ENCODE data around the gene SLC6A2.
A peak's percentile ranks its signal among the peaks of the same experiment; 100 is the strongest.

SLC6A2 gene

GRCh38 chr16:55663765-55664677 lies 8.2 kb downstream of the SLC6A2 start:
- DNase-seq (ENCODE audit: extremely low read depth, low read depth) = no peak
- no peak overlapping the region for H3K4me3 ChIP-seq (replicated peaks; ENCODE audit: low read depth, low read length)
- TF ChIP-seq, protein P1, sequence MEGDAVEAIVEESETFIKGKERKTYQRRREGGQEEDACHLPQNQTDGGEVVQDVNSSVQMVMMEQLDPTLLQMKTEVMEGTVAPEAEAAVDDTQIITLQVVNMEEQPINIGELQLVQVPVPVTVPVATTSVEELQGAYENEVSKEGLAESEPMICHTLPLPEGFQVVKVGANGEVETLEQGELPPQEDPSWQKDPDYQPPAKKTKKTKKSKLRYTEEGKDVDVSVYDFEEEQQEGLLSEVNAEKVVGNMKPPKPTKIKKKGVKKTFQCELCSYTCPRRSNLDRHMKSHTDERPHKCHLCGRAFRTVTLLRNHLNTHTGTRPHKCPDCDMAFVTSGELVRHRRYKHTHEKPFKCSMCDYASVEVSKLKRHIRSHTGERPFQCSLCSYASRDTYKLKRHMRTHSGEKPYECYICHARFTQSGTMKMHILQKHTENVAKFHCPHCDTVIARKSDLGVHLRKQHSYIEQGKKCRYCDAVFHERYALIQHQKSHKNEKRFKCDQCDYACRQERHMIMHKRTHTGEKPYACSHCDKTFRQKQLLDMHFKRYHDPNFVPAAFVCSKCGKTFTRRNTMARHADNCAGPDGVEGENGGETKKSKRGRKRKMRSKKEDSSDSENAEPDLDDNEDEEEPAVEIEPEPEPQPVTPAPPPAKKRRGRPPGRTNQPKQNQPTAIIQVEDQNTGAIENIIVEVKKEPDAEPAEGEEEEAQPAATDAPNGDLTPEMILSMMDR (IDR thresholded peaks at IDR 0.05; ENCODE audit: low read depth, low read length, missing control alignments) = no peak

GRCh38 chr16:55664786-55665407 lies 9.1 kb downstream of the SLC6A2 start:
- no peak for DNase-seq (ENCODE audit: extremely low read depth, low read depth)
- TF ChIP-seq, protein P1 (IDR thresholded peaks at IDR 0.05; ENCODE audit: low read depth, low read length, missing control alignments) = no peak
- no peak overlapping the region for H3K4me3 ChIP-seq (replicated peaks; ENCODE audit: low read depth, low read length)

GRCh38 chr16:55665511-55665910 lies 9.7 kb downstream of the SLC6A2 start:
- TF ChIP-seq, protein P1 (IDR thresholded peaks at IDR 0.05; ENCODE audit: low read depth, low read length, missing control alignments) = no peak
- no peak overlapping the region for H3K4me3 ChIP-seq (replicated peaks; ENCODE audit: low read depth, low read length)
- DNase-seq (ENCODE audit: extremely low read depth, low read depth) = no peak

DNA sequence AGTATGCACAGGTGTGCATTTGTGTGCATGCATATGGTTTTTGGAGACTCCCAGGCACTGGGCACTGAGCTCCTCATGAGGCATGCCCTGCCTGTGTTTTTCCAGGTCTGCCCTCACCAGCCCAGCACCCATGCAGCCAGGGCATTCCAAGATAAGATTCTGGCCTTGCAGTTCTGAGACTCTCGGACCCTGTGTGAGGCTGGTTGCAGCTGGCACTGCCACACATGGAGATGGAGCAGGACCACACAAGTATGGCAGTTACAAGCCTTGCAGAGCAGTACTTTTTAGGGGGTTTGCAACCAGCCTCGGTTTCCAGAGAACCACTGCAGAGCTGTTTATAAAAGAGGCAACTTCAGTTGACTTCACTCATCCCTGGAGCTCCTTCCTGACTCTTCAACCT lies 10.2 kb downstream of the SLC6A2 start:
- no peak overlapping the region for H3K4me3 ChIP-seq (replicated peaks; ENCODE audit: low read depth, low read length)
- DNase-seq (ENCODE audit: extremely low read depth, low read depth) = no peak
- TF ChIP-seq, protein P1 (IDR thresholded peaks at IDR 0.05; ENCODE audit: low read depth, low read length, missing control alignments) = no peak

DNA sequence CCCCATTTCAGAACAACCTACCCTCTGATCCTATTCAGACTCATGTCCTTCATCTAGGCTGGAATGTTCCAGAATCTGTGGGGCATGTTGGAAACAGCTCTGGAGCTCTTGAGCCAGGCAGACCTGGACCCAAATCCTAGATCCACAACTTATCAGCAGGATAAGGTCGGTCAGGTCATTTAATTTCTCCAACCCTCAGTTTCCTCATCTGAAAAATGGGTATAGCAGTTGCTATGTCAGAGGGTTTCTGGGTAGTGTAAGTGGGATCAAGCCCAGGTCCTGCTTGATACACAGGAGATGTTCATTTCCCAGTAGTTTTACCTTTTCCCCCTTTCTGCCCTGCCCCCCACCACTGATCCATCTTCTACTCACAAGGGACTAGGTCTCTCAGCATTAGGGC lies 12.0 kb downstream of the SLC6A2 start:
- no peak for DNase-seq (ENCODE audit: extremely low read depth, low read depth)
- TF ChIP-seq, protein P1 (IDR thresholded peaks at IDR 0.05; ENCODE audit: low read depth, low read length, missing control alignments) = no peak
- no peak overlapping the region for H3K4me3 ChIP-seq (replicated peaks; ENCODE audit: low read depth, low read length)

DNA sequence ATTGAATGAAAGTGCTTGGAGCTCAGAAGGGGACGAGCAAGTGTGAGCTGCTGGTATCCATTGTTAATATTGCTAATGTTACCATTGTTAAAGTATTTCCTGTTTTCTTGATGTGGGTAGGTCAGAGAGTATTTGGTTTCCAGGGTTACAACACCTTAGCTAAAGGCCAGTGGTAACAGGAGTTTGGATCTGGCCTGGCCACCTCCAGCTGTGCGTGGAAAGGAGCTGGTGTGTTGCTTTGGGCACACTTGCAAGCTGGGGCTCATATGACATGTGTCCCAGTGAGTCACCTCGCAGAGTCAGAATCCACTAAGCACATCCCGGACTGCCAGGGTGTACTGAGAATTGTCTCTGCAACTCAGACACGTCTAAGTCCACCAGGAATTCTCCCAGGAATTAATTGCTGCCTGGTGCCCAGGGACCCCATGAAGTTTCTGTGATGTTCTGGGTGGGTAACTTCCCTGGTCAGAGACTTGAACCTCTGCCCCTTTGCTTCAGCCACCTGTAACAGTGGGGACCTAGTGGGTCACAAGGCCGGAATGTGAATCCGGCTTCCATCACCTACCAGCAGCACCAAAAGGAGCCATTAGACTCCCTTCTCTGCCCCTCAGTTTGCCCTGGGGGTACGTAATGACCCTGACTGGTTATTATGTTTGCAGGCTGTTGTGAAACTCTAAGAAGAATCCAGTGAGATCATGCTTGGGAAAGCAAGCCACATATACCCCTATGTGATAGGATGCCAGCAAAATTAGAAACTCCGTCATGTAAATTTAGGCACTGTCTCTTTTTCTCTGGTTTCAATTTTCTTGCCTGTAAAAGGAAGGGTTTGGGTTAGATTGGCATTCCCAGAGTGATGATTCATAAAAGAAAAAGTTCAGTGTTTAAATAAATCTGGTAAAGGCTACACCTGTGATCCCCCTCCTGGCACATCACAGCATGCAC lies 12.8 kb downstream of the SLC6A2 start:
- peak; percentile 51 for DNase-seq (ENCODE audit: extremely low read depth, low read depth)
- H3K4me3 ChIP-seq (replicated peaks; ENCODE audit: low read depth, low read length) = no peak overlapping the region
- TF ChIP-seq, protein P1 (IDR thresholded peaks at IDR 0.05; ENCODE audit: low read depth, low read length, missing control alignments) = no peak

Measured in HFF-Myc (cell line).